CD4-positive, alpha-beta memory T cell (primary cell): Measurements from ENCODE around the gene RBKS. TPM values are rescaled to one million over a fixed set of nuclear protein-coding genes. Genes with fewer than 3 reads are reported as not detected.

Experiments used
- CTCF ChIA-PET: fragments of 350-600 bp; sonication (Branson Sonifier 250); formaldehyde crosslinking; loops from one replicate; lab custom pipeline; 2021; ENCODE audit warnings: inconsistent platforms; ENCODE audit not compliant: partially characterized antibody; lab: Charles Lee
- POLR2A ChIA-PET: fragments of 350-600 bp; sonication (Branson Sonifier 250); formaldehyde crosslinking; loops from one replicate; lab custom pipeline; 2021; ENCODE audit not compliant: partially characterized antibody; lab: Charles Lee
- DNase-seq, 5 donors: peaks; one replicate each; pipeline versions ENCODE4 v3.0.0 to v3.0.0-alpha.2; 2020 to 2022; ENCODE audit warnings: mixed read lengths in 1 of 5
- H3K27ac ChIP-seq: one replicate; pipeline ENCODE4 v1.7.0; 2013; ENCODE audit warnings: low read depth, low read length
- H3K27me3 ChIP-seq: 2 replicates; pipeline ENCODE4 v1.7.0; 2013; ENCODE audit warnings: mild to moderate bottlenecking, low read length, moderate library complexity; ENCODE audit not compliant: insufficient read depth
- H3K36me3 ChIP-seq: 2 replicates; pipeline ENCODE4 v1.7.0; 2013; ENCODE audit warnings: mild to moderate bottlenecking, low read length, moderate library complexity; ENCODE audit not compliant: insufficient read depth
- H3K4me1 ChIP-seq: 2 replicates; pipeline ENCODE4 v1.7.0; 2013; ENCODE audit warnings: mild to moderate bottlenecking, low read length, moderate library complexity; ENCODE audit not compliant: insufficient read depth
- H3K4me3 ChIP-seq, 2 donors: one replicate each; pipeline ENCODE4 v1.7.0; 2013; ENCODE audit warnings: low read length in 2 of 2, mild to moderate bottlenecking in 1 of 2
- H3K9me3 ChIP-seq, 2 donors: one replicate each; pipeline ENCODE4 v1.7.0; 2013; ENCODE audit warnings: low read length in 2 of 2, control low read depth in 1 of 2; ENCODE audit not compliant: control insufficient read depth in 1 of 2
- H3K27ac Mint-ChIP-seq, 7 donors: one replicate each; pipeline ENCODE4 v1.8.0; 2020 to 2021; ENCODE audit warnings: mixed read lengths in 7 of 7, mild to moderate bottlenecking in 6 of 7, inconsistent platforms in 3 of 7, moderate library complexity in 3 of 7
- H3K27me3 Mint-ChIP-seq, 2 donors: one replicate each; pipeline ENCODE4 v1.8.0; 2020 to 2021; ENCODE audit warnings: mixed read lengths in 2 of 2
- H3K36me3 Mint-ChIP-seq, 2 donors: one replicate each; pipeline ENCODE4 v1.8.0; 2020 to 2021; ENCODE audit warnings: mixed read lengths in 2 of 2, inconsistent platforms in 1 of 2, mild to moderate bottlenecking in 1 of 2
- H3K4me1 Mint-ChIP-seq, 4 donors: one replicate each; pipeline ENCODE4 v1.8.0; 2020 to 2021; ENCODE audit warnings: mixed read lengths in 4 of 4, mild to moderate bottlenecking in 1 of 4
- H3K4me3 Mint-ChIP-seq, 8 donors: one replicate each; pipeline ENCODE4 v1.8.0; 2020 to 2021; ENCODE audit warnings: mixed read lengths in 8 of 8, mild to moderate bottlenecking in 7 of 8, moderate library complexity in 6 of 8, inconsistent platforms in 3 of 8
- H3K9me3 Mint-ChIP-seq, 8 donors: one replicate each; pipeline ENCODE4 v1.8.0; 2020 to 2021; ENCODE audit warnings: mixed read lengths in 8 of 8, mild to moderate bottlenecking in 5 of 8, inconsistent platforms in 3 of 8, moderate library complexity in 1 of 8
- intact Hi-C: fragments of 100-400 bp; cut with micrococcal nuclease; formaldehyde crosslinking; loops from one replicate; pipeline ENCODE4 v1.15.1; 2023
- polyA plus RNA-seq, 2 donors: library from polyadenylated mRNA; unstranded; fragments of 300-500 nt; fragmentation: Illumina TruSeq; gene quantifications; one replicate each; pipeline ENCODE4 v1.2.3, GENCODE V29; 2021
- total RNA-seq, 2 experiments: library from RNA; stranded (reverse); gene quantifications; one replicate each; pipeline ENCODE4 v1.2.3, GENCODE V29; 2021

Gene RBKS
- total and polyA plus RNA-seq, 4 experiments from 2014 or later, result 1.2 to 5.9 (median 2.1) TPM

- H3K27me3 Mint-ChIP-seq, result no peaks in the 10 kb centered on the region
- no peaks in the 10 kb centered on the region for H3K4me1 ChIP-seq
- intact Hi-C loops, result no loop called here
- H3K9me3 ChIP-seq, result no peaks in the 10 kb centered on the region
- peaks cover 17 to 30% (median 25%) of the 10 kb centered on the region in 4 donors for H3K4me1 Mint-ChIP-seq
- ChIA-PET CTCF (no interaction called here), POLR2A (no interaction called here)
- peak overlapping the region in 2 of 7 donors; percentile 8 to 33 for H3K27ac Mint-ChIP-seq
- no peak overlapping the region for H3K4me3 Mint-ChIP-seq
- no peak overlapping the region for H3K27ac ChIP-seq
- H3K27me3 ChIP-seq, result no peaks in the 10 kb centered on the region
- H3K36me3 ChIP-seq, result no peaks in the 10 kb centered on the region
- H3K36me3 Mint-ChIP-seq, result peaks cover 56 to 57% of the 10 kb centered on the region in 2 donors
- no peak overlapping the region for H3K4me3 ChIP-seq
- no peaks in the 10 kb centered on the region for H3K9me3 Mint-ChIP-seq
- no peak for DNase-seq
Measured at GRCh38 chr2:27906074-27906473, 15.9 kb upstream of the RBKS start.

- no peak for DNase-seq
- Mint-ChIP-seq H3K36me3 (peaks cover 59 to 62% of the 10 kb centered on the region in 2 donors), H3K9me3 (no peaks in the 10 kb centered on the region), H3K4me1 (peaks cover 19 to 28% (median 22%) of the 10 kb centered on the region in 4 donors), H3K27ac (no peak overlapping the region), H3K27me3 (no peaks in the 10 kb centered on the region), H3K4me3 (no peak overlapping the region)
- Histone ChIP-seq H3K27ac (no peak overlapping the region), H3K4me3 (no peak overlapping the region), H3K9me3 (no peaks in the 10 kb centered on the region), H3K27me3 (no peaks in the 10 kb centered on the region), H3K4me1 (no peaks in the 10 kb centered on the region), H3K36me3 (no peaks in the 10 kb centered on the region)
- POLR2A ChIA-PET, result no interaction called here
- intact Hi-C loops, result no loop called here
- CTCF ChIA-PET, result no interaction called here
Measured at GRCh38 chr2:27904405-27904665, 14.1 kb upstream of the RBKS start.

GRCh38 chr2:27903649-27904404 lies 13.6 kb upstream of the RBKS start:
- DNase-seq, result no peak
- intact Hi-C loops, result no loop called here
- no peak overlapping the region for H3K27ac ChIP-seq
- no peaks in the 10 kb centered on the region for H3K36me3 ChIP-seq
- H3K4me1 ChIP-seq, result no peaks in the 10 kb centered on the region
- H3K27ac Mint-ChIP-seq, result peak overlapping the region in 1 of 7 donors; percentile 31
- peaks cover 19 to 28% (median 22%) of the 10 kb centered on the region in 4 donors for H3K4me1 Mint-ChIP-seq
- POLR2A ChIA-PET, result no interaction called here
- no peaks in the 10 kb centered on the region for H3K27me3 Mint-ChIP-seq
- H3K9me3 ChIP-seq, result no peaks in the 10 kb centered on the region
- H3K9me3 Mint-ChIP-seq, result no peaks in the 10 kb centered on the region
- H3K4me3 ChIP-seq, result no peak overlapping the region
- no peaks in the 10 kb centered on the region for H3K27me3 ChIP-seq
- H3K4me3 Mint-ChIP-seq, result no peak overlapping the region
- CTCF ChIA-PET, result no interaction called here
- peaks cover 61 to 62% of the 10 kb centered on the region in 2 donors for H3K36me3 Mint-ChIP-seq

- Histone ChIP-seq H3K36me3 (peaks cover 4% of the 10 kb centered on the region), H3K27ac (no peak overlapping the region), H3K4me3 (no peak overlapping the region), H3K9me3 (no peaks in the 10 kb centered on the region), H3K27me3 (no peaks in the 10 kb centered on the region), H3K4me1 (peaks cover 3% of the 10 kb centered on the region)
- no peaks in the 10 kb centered on the region for H3K27me3 Mint-ChIP-seq
- H3K4me3 Mint-ChIP-seq, result no peak overlapping the region
- peaks cover 19 to 36% (median 21%) of the 10 kb centered on the region in 4 donors for H3K4me1 Mint-ChIP-seq
- H3K27ac Mint-ChIP-seq, result peak overlapping the region in 3 of 7 donors; percentile 18 to 88 (median 50)
- intact Hi-C loops, result no loop called here
- POLR2A ChIA-PET, result no interaction called here
- H3K36me3 Mint-ChIP-seq, result peaks cover 65 to 67% of the 10 kb centered on the region in 2 donors
- CTCF ChIA-PET, result no interaction called here
- no peak for DNase-seq
- peaks cover 0 to 2% (median 0%) of the 10 kb centered on the region in 8 donors for H3K9me3 Mint-ChIP-seq
Measured at GRCh38 chr2:27903018-27903417, 12.8 kb upstream of the RBKS start.

GRCh38 chr2:27902098-27902497 lies 11.9 kb upstream of the RBKS start:
- Histone ChIP-seq H3K36me3 (peaks cover 5% of the 10 kb centered on the region), H3K4me1 (peaks cover 12% of the 10 kb centered on the region), H3K27me3 (no peaks in the 10 kb centered on the region), H3K9me3 (no peaks in the 10 kb centered on the region), H3K27ac (no peak overlapping the region), H3K4me3 (no peak overlapping the region)
- Mint-ChIP-seq H3K9me3 (peaks cover 0 to 2% (median 0%) of the 10 kb centered on the region in 8 donors), H3K4me1 (peaks cover 25 to 41% (median 27%) of the 10 kb centered on the region in 4 donors), H3K27me3 (no peaks in the 10 kb centered on the region), H3K27ac (no peak overlapping the region), H3K4me3 (no peak overlapping the region), H3K36me3 (peaks cover 68 to 69% of the 10 kb centered on the region in 2 donors)
- POLR2A ChIA-PET, result no interaction called here
- no peak for DNase-seq
- intact Hi-C loops, result no loop called here
- CTCF ChIA-PET, result no interaction called here

GRCh38 chr2:27901234-27901633 lies 11.0 kb upstream of the RBKS start:
- CTCF ChIA-PET, result no interaction called here
- Mint-ChIP-seq H3K4me3 (no peak overlapping the region), H3K27ac (peak overlapping the region in 2 of 7 donors; percentile 30 to 50), H3K4me1 (peaks cover 26 to 50% (median 33%) of the 10 kb centered on the region in 4 donors), H3K9me3 (peaks cover 0 to 2% (median 0%) of the 10 kb centered on the region in 8 donors), H3K36me3 (peaks cover 68 to 70% of the 10 kb centered on the region in 2 donors), H3K27me3 (no peaks in the 10 kb centered on the region)
- Histone ChIP-seq H3K9me3 (no peaks in the 10 kb centered on the region), H3K36me3 (peaks cover 10% of the 10 kb centered on the region), H3K4me3 (no peak overlapping the region), H3K27me3 (no peaks in the 10 kb centered on the region), H3K4me1 (peaks cover 20% of the 10 kb centered on the region), H3K27ac (no peak overlapping the region)
- POLR2A ChIA-PET, result no interaction called here
- no peak for DNase-seq
- intact Hi-C loops, result no loop called here

- peak overlapping the region in 3 of 8 donors; percentile 13 to 27 (median 24) for H3K4me3 Mint-ChIP-seq
- POLR2A ChIA-PET, result no interaction called here
Measured at GRCh38 chr2:27897717-27898116, 7.5 kb upstream of the RBKS start.

More at GRCh38 chr2:27897717-27898116, 7.5 kb upstream of the RBKS start:
- Mint-ChIP-seq H3K4me1 (peaks cover 33 to 63% (median 43%) of the 10 kb centered on the region in 4 donors), H3K9me3 (peaks cover 0 to 2% (median 0%) of the 10 kb centered on the region in 8 donors), H3K36me3 (peaks cover 55 to 76% of the 10 kb centered on the region in 2 donors), H3K27me3 (no peaks in the 10 kb centered on the region), H3K27ac (peak overlapping the region in 6 of 7 donors; percentile 61 to 79 (median 69))
- no peaks in the 10 kb centered on the region for H3K9me3 ChIP-seq
- intact Hi-C loops, result loop anchor here (10.0 kb wide), 1 partner anchor 857 kb away; the partner anchor contains the start of gene PPP1CB
- H3K27me3 ChIP-seq, result no peaks in the 10 kb centered on the region
- peaks cover 13% of the 10 kb centered on the region for H3K36me3 ChIP-seq
- peak in 2 of 5 donors; percentile 9 to 10 for DNase-seq
- H3K4me1 ChIP-seq, result peaks cover 35% of the 10 kb centered on the region
- CTCF ChIA-PET, result no interaction called here
- no peak overlapping the region for H3K27ac ChIP-seq
- H3K4me3 ChIP-seq, result no peak overlapping the region
